Right lobe of liver (tissue), 6 donors: ENCODE data around the gene PSMB8. TPM values are rescaled to one million over a fixed set of nuclear protein-coding genes. Genes with fewer than 3 reads are reported as not detected.

ENCODE experiments used
- ATAC-seq, 4 donors: fragments of 200-7000 bp; cut with Tn5 transposase; one replicate each; pipeline ENCODE4 v1.9.1; 2020; ENCODE audit warnings: mild to moderate bottlenecking in 4 of 4, moderate library complexity in 4 of 4
- DNase-seq, 3 donors: peaks; one replicate each; pipeline ENCODE4 v3.0.0-alpha.2; 2020
- H3K27ac ChIP-seq, 3 donors: fragments of 200-600 bp; one replicate each; pipeline ENCODE4 v1.8.0; 2022
- H3K27me3 ChIP-seq, 2 donors: fragments of 200-600 bp; one replicate each; pipeline ENCODE4 v1.8.0; 2022
- H3K36me3 ChIP-seq, 4 donors: fragments of 200-600 bp; sonication (generic) in 1 of 4; one replicate each; pipeline versions ENCODE4 v1.5.1 to v1.8.0; 2017 to 2022; ENCODE audit warnings: control low read depth in 1 of 4
- H3K4me1 ChIP-seq, 4 donors: fragments of 200-600 bp; sonication (generic) in 1 of 4; one replicate each; pipeline versions ENCODE4 v1.5.1 to v1.8.0; 2017 to 2022; ENCODE audit warnings: control low read depth in 1 of 4
- H3K4me3 ChIP-seq, 3 donors: fragments of 200-600 bp; one replicate each; pipeline ENCODE4 v1.8.0; 2022
- H3K9me3 ChIP-seq, 4 donors: fragments of 200-600 bp; sonication (generic) in 1 of 4; one replicate each; pipeline versions ENCODE4 v1.5.1 to v1.8.0; 2017 to 2022; ENCODE audit warnings: control low read depth in 1 of 4
- CTCF ChIP-seq, 4 donors: fragments of 200-600 bp in 3 of 4; fragments of 450-650 bp in 1 of 4; IDR thresholded peaks; one replicate each; pipeline versions ENCODE4 v1.5.1 to v1.8.0; 2016 to 2022; ENCODE audit warnings: antibody characterized with exemption in 4 of 4, mild to moderate bottlenecking in 2 of 4
- POLR2A ChIP-seq: fragments of 450-650 bp; IDR thresholded peaks from one replicate; pipeline ENCODE4 v1.6.1; 2017; ENCODE audit warnings: antibody characterized with exemption, mild to moderate bottlenecking
- WGBS: methylation state at CpG from one replicate; pipeline ENCODE4 v1.1.6; 2018; ENCODE audit warnings: low coverage, low lambda C conversion rate; ENCODE audit not compliant: insufficient coverage; ENCODE audit errors: missing lambda C conversion rate; 5-methylcytosine and 5-hydroxymethylcytosine counted together
- intact Hi-C, 2 donors: fragments of 100-400 bp; cut with DNase I; formaldehyde crosslinking; loops; one replicate each; pipeline versions ENCODE4 v1.11.2 to v1.14.1; 2022
- total RNA-seq, 6 experiments: library from RNA; depleted of rRNA in 2 of 6; stranded (reverse); fragments of >200 nt in 2 of 6; fragmentation: NEBNext Ultra II Directional in 3 of 6; extraction: Animal tissue kit (Norgen Biotek cat#: 25700) in 3 of 6; gene quantifications; one replicate each; pipeline versions ENCODE4 v1.1.0 to v1.2.4, GENCODE V29; 2016 to 2023
- donor health status: DM: no; HTN: yes; CAD: no.
- donor health status: DM: no; HTN: no; CAD: no.
- donor health status: DM: no; HTN: no; CAD: no.
- donor health status: DM: no; HTN: yes; CAD: no.
- donor health status: DM: no; HTN: yes; CAD: no.

The PSMB8 gene
- total RNA-seq, 6 experiments from 2014 or later = 34.7 to 66.3 (median 40.5) TPM

- no peaks in the 10 kb centered on the region for H3K4me1 ChIP-seq
- no peak overlapping the region for H3K4me3 ChIP-seq
- H3K27ac ChIP-seq = no peak overlapping the region
- no peaks in the 10 kb centered on the region for H3K9me3 ChIP-seq
- no peak for DNase-seq
- WGBS = 43% methylated on average over 2 of the region's 2 CpGs
- no peak for ATAC-seq
- TF ChIP-seq CTCF (IDR thresholded peaks at IDR 0.05) (no peak), POLR2A (no peak)
- no peaks in the 10 kb centered on the region for H3K27me3 ChIP-seq
- intact Hi-C loops = no loop called here
- no peaks in the 10 kb centered on the region for H3K36me3 ChIP-seq
Measured at GRCh38 chr6:32818867-32819266, 25.0 kb downstream of the PSMB8 start.

- Histone ChIP-seq H3K9me3 (no peaks in the 10 kb centered on the region), H3K36me3 (no peaks in the 10 kb centered on the region), H3K4me3 (no peak within 1 kb of the TSS), H3K27ac (no peak within 1 kb of the TSS), H3K4me1 (no peaks in the 10 kb centered on the region), H3K27me3 (no peaks in the 10 kb centered on the region)
- DNase-seq = no peak
- 41% methylated on average over 3 of the region's 3 CpGs for WGBS
- peak in 2 of 4 donors; percentile 57 to 80 for ATAC-seq
- no peak for TF ChIP-seq POLR2A
- intact Hi-C loops = no loop called here
Measured at GRCh38 chr6:32816746-32817204, 27.1 kb downstream of the PSMB8 start, which contains the start of gene HLA-DOB. Gene HLA-DOB (minus strand): TSS chr6:32817002. CDS start chr6:32816951, 51 bp downstream.

GRCh38 chr6:32815996-32816395 lies 27.9 kb downstream of the PSMB8 start:
- intact Hi-C loops = no loop called here

DNA sequence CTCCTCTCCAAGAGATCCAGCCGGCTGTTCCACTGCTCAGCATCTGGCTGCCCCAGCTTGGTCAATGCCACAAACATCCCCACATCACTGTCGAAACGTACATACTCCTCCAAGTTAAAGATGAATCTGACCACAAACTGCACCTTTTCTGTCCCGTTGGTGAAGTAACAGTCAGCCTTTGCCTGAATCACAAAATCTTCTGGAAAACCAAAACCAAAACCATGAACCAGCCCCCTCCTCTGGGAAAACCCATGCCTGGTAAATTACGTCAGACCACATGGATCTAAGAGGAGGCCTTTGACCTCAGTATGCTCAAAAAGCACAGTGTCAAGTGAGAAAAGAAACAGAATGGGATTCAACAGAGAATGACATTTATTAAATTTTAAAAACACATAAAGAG lies 28.7 kb downstream of the PSMB8 start:
- Histone ChIP-seq H3K36me3 (no peaks in the 10 kb centered on the region), H3K9me3 (no peaks in the 10 kb centered on the region), H3K4me3 (no peak overlapping the region), H3K4me1 (no peaks in the 10 kb centered on the region), H3K27me3 (no peaks in the 10 kb centered on the region), H3K27ac (no peak overlapping the region)
- intact Hi-C loops = no loop called here
- WGBS = 61% methylated on average over 5 of the region's 5 CpGs
- TF ChIP-seq CTCF (IDR thresholded peaks at IDR 0.05) (no peak), POLR2A (no peak)
- DNase-seq (no peak), ATAC-seq (peak in 1 of 4 donors; percentile 56)

More at GRCh38 chr6:32815996-32816395, 27.9 kb downstream of the PSMB8 start:
- H3K36me3 ChIP-seq = no peaks in the 10 kb centered on the region
- TF ChIP-seq POLR2A = no peak
- TF ChIP-seq CTCF (IDR thresholded peaks at IDR 0.05) = no peak
- 75% methylated on average over 2 of the region's 2 CpGs for WGBS
- H3K27ac ChIP-seq = no peak overlapping the region
- H3K4me1 ChIP-seq = no peaks in the 10 kb centered on the region
- no peak for ATAC-seq
- no peaks in the 10 kb centered on the region for H3K9me3 ChIP-seq
- DNase-seq = no peak
- H3K4me3 ChIP-seq = no peak overlapping the region
- no peaks in the 10 kb centered on the region for H3K27me3 ChIP-seq

- intact Hi-C loops = no loop called here
- TF ChIP-seq CTCF (IDR thresholded peaks at IDR 0.05) (no peak), POLR2A (no peak)
- Histone ChIP-seq H3K9me3 (no peaks in the 10 kb centered on the region), H3K36me3 (no peaks in the 10 kb centered on the region), H3K27me3 (no peaks in the 10 kb centered on the region), H3K27ac (no peak overlapping the region), H3K4me3 (no peak overlapping the region), H3K4me1 (no peaks in the 10 kb centered on the region)
- no peak for DNase-seq
- 77% methylated on average over 2 of the region's 2 CpGs for WGBS
- no peak for ATAC-seq
Measured at GRCh38 chr6:32814145-32814544, 29.7 kb downstream of the PSMB8 start.
